Astrocyte of the cerebellum (primary cell): ENCODE results near the gene KRTAP5-4.

Experiments
- DNase-seq: peaks from one replicate; pipeline ENCODE4 v3.0.0-alpha.2; 2011; ENCODE audit warnings: low read depth
- H3K4me3 ChIP-seq: 2 replicates; pipeline ENCODE4 v1.5.1; 2011; ENCODE audit warnings: mild to moderate bottlenecking, low read depth, low read length, moderate library complexity
- in situ Hi-C: cut with HindIII; loops from 2 replicates; pipeline ENCODE4 v1.10.0; 2017; ENCODE audit warnings: low sequenced_read_pairs
- TF ChIP-seq, protein P1 (sequence below): IDR thresholded peaks from 2 replicates; pipeline ENCODE4 v1.5.1; 2012; ENCODE audit warnings: low read length, low read depth, moderate library complexity, mild to moderate bottlenecking; ENCODE audit errors: missing control alignments

KRTAP5-4 gene

DNA sequence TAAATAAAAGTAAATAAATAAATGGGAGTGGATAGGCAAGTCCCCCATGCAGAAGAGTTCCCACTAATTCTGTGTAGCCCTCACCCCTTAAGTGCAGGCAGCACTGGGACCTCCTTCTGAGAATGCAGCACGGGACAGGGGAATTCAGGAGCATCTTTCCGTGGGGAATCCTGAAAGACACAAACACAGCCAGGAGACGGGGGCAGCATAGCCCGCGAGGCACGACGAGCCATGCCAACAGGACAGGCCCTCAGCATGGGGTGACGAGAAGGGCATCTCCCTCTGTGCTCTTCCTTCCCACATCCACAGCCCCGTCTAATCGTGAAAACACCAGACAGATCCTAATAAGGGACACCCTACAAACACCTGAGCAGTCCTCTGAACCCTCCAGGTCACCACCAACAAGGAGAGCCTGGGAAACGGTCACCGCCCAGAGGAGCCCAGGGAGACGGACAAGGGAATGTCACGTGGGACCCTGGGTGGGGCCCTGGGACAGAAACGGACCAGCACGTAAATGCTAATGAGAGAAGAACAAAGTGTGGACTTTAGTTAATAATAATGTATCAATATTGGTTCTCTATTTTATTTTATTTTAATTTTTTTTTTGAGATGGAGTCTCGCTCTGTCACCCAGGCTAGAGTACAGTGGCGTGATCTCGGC lies 14.5 kb upstream of the KRTAP5-4 start:
- no peak for DNase-seq
- TF ChIP-seq, protein P1, sequence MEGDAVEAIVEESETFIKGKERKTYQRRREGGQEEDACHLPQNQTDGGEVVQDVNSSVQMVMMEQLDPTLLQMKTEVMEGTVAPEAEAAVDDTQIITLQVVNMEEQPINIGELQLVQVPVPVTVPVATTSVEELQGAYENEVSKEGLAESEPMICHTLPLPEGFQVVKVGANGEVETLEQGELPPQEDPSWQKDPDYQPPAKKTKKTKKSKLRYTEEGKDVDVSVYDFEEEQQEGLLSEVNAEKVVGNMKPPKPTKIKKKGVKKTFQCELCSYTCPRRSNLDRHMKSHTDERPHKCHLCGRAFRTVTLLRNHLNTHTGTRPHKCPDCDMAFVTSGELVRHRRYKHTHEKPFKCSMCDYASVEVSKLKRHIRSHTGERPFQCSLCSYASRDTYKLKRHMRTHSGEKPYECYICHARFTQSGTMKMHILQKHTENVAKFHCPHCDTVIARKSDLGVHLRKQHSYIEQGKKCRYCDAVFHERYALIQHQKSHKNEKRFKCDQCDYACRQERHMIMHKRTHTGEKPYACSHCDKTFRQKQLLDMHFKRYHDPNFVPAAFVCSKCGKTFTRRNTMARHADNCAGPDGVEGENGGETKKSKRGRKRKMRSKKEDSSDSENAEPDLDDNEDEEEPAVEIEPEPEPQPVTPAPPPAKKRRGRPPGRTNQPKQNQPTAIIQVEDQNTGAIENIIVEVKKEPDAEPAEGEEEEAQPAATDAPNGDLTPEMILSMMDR: no peak
- no peak overlapping the region for H3K4me3 ChIP-seq
- in situ Hi-C loops: loop anchor here (10.0 kb wide), 3 partner anchors 102 to 458 kb away; no protein-coding TSS in a partner anchor

DNA sequence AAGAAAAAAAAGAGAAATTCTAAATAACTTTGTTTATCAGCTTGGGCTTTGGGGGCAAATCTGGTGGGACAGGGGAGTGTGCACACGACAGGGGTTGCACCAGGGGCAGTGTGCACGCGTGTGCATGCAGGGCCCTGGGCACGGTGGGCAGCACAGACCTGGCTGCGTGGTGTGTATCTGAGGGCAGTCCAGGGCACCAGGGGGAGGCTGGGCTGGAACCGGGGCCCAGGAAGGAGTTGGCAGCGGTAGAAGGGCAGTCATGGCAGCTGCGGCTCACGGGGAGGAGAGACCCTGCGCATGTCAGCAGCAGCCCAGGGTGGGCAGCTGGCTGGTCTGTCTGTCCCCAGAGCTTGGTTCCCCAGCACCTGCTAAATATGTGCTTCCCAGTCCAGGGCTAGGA lies 11.9 kb upstream of the KRTAP5-4 start:
- in situ Hi-C loops: loop anchor here (10.0 kb wide), 3 partner anchors 99 to 461 kb away; no protein-coding TSS in a partner anchor
- H3K4me3 ChIP-seq: no peak overlapping the region
- TF ChIP-seq, protein P1: no peak
- no peak for DNase-seq

DNA sequence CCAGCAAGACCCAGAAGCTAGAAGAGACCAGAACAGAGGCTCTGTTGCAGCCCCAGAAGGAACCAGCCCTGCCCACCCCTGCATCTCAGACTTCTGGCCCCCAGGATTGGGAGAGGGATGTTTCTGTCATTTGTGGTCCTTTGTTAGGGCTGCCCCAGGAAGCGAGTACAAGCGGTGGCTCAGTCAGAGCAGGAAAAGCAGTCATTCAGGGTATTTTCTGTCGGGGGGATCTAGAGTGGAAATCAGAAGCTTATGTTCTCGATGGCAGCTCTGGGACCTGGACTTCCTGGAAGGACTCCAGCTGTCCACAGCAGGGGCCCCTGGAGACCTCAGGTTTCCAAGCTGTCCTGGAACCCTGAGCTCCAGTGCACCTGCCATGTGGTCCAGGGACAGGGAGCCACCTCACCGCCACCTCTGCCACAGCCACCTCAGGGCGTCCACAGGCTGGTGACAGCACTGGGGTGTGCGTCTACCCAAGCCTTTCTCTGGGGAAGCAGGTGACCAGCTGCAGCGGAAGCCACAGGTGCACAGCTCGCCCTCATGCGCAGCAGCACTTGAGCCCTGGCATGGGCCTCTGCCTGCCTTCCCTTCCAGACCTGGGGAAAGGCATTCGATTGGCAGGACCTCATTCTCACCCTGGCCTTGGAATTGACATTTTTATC lies 10.2 kb upstream of the KRTAP5-4 start:
- TF ChIP-seq, protein P1: no peak
- in situ Hi-C loops: loop anchor here (10.0 kb wide), 3 partner anchors 97 to 463 kb away; no protein-coding TSS in a partner anchor
- no peak overlapping the region for H3K4me3 ChIP-seq
- DNase-seq: no peak

DNA sequence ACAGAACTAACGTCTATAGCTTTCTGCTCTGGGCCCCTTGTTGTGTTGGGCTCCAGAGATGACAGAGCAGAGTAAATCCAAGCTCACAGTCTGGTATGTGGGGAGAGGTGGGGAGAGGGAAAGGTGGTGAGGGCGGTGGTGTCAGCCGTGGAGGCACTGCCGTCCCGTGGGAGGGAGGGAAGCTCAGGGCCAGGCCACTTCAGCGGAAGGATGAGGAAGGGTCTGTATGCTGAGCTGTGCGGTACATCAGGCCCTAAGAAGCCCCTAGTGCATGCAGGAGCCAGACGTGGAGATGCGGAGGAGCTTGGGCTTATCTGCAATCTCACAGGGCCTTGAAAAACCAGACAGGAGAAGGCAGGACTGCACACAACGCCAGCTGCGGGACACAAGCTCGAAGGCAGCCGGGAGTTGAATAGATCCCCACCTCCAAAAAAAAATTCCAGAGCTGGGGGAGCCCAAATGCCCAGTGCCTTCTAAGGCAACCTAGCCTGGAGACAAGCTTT lies 9.2 kb upstream of the KRTAP5-4 start:
- no peak overlapping the region for H3K4me3 ChIP-seq
- TF ChIP-seq, protein P1: no peak
- no peak for DNase-seq
- in situ Hi-C loops: loop anchor here (10.0 kb wide), 3 partner anchors 96 to 464 kb away; no protein-coding TSS in a partner anchor

DNA sequence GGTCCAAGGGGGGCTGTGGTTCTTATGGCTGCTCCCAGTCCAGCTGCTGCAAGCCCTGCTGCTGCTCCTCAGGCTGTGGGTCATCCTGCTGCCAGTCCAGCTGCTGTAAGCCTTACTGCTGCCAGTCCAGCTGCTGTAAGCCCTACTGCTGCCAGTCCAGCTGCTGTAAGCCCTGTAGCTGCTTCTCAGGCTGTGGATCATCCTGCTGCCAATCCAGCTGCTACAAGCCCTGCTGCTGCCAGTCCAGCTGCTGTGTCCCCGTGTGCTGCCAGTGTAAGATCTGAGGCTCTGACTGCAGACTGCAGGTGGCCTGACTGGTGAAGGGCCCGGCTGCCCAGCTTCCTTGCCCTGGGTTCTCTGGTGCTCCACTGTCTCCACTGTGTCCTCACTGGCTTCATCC lies 8.3 kb upstream of the KRTAP5-4 start:
- TF ChIP-seq, protein P1: no peak
- H3K4me3 ChIP-seq: no peak overlapping the region
- in situ Hi-C loops: loop anchor here (10.0 kb wide), 3 partner anchors 95 to 465 kb away; no protein-coding TSS in a partner anchor
- DNase-seq: no peak

DNA sequence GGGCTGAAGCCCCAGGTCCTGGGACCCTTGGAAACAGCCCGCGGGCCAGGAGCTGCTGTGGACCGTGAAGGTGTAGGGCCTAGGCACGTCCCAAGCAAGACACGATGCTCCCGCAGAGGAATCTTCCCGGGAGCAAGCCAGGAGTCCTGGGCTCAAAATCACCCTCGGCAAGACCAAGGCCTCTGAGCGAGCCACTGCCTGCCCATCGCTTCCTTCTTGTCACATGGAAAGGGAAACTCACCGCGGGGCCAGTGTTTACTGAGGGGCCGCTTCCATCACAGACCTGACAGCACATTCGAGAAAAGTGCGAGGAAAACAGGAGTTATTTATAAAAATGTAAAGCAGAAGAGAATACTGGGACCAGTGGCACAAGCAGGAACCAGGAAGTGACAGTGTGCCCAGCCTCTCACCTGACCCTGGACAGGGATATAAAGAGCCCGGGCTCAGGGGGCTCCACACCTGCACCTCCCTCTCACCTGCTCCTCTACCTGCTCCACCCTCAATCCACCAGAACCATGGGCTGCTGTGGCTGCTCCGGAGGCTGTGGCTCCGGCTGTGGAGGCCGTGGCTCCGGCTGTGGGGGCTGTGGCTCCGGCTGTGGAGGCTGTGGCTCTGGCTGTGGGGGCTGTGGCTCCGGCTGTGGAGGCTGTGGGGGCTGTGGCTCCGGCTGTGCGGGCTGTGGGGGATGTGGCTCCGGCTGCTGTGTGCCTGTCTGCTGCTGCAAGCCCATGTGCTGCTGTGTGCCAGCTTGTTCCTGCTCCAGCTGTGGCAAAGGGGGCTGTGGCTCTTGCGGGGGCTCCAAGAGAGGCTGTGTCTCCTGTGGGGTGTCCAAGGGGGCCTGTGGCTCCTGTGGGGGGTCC lies 7.6 kb upstream of the KRTAP5-4 start, which contains the start of gene KRTAP5-5:
TSS of gene KRTAP5-5 (plus strand) at position 450 of the 860 bp plus-strand sequence. CDS start at position 516, 66 bp downstream.
- TF ChIP-seq, protein P1: no peak
- no peak within 1 kb of the TSS for H3K4me3 ChIP-seq
- DNase-seq: no peak
- in situ Hi-C loops: loop anchor here (10.0 kb wide), 3 partner anchors 95 to 465 kb away; no protein-coding TSS in a partner anchor
